HG02610 (cell line): ENCODE data around the gene WNT6.

Source experiments
- ATAC-seq: cut with Tn5 transposase; IDR thresholded peaks from one replicate; pipeline ENCODE4 v1.9.1; 2021; ENCODE audit warnings: mild to moderate bottlenecking, moderate library complexity; ENCODE audit not compliant: unreplicated experiment

WNT6 gene

DNA sequence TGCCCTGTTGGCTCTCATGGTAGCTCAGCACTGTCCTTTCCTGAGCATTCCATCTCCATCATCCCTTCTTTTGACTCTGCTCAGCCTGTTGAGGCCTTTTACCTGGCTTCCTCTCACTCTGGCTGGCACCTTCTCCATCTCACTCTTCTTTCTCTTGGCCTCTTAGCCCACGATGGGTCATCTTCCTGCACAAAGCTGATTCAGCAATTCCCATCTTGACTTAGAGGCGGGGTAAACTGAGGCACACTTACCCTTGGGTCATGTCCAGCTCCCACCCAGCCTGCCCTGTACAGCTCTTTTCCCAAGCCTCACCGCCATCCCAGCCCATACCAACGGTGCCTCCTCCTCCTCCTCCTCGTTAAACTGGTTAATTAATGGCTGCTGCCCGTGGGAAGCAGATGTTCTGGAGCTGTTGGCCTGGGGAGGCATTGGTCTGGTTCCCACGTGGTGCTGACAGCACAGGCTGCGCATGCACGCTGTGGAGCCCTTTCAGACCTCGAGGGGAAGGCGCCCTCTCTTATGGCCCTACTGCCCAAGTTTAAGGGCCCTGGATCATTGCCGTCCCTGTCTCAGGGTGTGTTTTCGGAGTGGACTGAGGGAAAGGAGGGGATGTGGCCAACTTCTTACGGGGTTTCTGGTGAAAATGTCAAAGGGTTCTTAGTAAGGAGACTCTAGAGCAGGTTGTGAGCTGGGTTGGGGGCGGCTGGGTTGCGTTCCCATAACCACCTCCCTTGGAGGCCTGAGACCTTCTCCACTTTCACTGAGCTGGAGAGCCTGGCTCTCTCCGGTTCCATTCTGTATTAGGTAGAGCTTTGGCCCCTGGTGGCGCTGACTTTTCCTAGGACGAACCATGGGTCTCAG is 31.9 kb downstream of the WNT6 start:
- no peak for ATAC-seq

DNA sequence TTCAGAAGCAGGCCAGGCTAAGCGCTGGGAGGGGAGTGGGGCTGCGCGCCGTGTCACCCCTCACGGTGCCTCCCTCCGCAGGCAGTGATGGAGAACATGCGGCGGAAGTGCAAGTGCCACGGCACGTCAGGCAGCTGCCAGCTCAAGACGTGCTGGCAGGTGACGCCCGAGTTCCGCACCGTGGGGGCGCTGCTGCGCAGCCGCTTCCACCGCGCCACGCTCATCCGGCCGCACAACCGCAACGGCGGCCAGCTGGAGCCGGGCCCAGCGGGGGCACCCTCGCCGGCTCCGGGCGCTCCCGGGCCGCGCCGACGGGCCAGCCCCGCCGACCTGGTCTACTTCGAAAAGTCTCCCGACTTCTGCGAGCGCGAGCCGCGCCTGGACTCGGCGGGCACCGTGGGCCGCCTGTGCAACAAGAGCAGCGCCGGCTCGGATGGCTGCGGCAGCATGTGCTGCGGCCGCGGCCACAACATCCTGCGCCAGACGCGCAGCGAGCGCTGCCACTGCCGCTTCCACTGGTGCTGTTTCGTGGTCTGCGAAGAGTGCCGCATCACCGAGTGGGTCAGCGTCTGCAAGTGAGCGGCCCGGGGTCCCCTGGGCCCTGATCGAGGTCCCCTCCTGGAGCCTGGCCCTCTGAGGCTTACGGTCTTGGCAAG is 33.2 kb downstream of the WNT6 start:
- ATAC-seq, result peak; percentile 44

DNA sequence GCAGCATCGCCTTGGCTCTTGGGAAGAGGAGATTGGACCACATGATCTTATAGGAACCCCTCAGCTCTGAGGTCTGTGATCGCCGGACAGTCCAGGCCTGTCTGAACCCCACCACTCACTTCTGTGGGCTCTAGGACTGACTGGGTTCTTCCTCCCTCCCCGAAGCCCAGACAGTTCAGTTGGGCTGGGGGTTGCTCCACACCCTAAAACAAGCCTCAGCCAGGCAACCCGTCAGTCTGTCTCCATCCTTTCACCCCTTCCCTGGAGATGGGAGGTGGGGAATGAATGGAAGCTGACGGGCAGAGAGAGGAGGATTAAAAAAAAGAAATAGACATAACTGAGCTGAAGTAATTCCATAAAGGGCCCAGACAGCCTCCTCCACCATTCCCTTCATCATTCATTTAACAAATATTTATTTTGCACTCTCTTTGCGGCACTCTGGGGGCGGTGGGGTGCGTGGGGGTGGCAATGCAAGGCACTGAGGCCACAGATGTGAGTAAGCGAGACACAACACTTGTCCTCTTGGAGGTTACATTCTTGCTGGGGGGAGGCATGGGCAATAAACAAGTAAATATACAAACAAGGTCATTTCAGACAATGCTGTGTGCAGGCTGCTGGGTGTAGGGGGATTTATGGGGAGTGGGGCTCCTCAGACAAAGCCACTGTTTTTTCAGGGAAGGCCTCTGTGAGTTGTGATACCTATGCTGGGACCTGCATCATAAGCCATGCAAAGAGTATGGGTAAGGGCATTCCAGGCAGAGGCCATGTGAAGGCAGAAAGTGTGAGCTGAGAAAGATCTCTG is 33.9 kb downstream of the WNT6 start:
- no peak for ATAC-seq

DNA sequence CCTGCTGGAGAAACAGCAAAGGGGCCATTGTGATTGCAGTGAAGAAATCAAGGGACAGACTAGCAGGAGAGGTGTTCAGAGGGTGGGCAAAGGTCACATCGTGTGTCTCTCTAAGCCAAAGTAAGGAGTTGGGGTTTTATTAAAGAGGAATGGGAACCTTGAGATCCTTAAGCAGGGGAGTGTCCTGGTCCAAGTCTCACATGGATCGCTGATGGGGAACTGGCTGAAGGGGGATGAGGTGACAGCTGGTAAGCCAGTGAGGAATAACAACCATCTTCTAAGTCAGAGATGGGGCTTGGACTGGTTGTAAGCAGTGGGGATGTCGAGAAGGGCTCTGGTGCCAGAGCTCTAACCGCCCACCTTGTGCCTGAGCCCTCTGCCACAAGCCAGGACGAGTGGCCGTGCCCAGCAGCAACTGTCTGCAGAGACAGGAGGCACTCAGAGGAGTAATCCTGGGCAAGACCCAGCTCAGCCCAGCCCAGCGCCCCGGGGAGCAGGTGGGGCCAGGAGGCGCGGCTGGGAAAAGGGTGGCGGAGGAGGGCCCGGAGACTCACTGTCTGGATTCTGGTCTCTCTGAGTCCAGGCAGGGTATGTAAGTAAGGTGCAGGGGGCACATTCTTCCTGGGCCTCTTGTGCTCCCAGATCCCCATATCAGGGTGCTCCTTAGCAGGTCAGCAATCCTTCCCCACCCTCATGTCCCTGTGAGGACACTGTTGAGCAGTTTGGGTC is 34.7 kb downstream of the WNT6 start:
- ATAC-seq, result no peak

DNA sequence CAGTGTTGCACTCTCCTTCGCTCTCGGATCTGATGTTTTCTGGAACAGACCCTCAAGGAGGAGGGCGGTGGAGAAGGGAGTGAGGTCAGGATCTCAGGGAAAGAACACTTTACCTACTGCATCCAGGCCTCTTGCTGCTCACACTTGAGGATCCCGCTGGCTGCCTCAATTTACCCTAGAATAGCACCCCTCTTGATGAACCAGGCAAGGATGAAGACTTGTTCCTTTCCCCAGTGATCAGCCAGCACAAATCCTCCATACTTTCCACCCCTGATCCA is 35.2 kb downstream of the WNT6 start:
- no peak for ATAC-seq

DNA sequence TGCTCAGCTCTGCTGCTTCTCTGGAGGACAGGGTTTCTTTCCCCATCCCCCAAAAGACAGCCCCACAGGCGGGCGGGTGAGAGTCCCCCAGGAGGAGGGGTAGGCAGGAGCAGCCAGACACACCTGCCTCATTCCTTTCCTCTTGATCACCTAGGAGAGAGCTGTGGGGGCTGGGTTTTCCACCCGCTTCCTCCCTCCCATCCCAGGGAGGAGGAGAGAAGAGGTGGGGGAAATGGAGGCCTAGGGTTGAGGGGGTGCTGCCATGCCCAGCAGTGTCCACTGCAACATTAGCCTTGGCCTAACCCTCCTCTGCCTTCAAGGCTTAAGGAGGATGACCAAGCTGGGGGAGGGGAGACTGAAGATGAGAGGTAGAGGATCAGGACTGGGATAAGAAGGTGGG is 35.7 kb downstream of the WNT6 start:
- no peak for ATAC-seq

DNA sequence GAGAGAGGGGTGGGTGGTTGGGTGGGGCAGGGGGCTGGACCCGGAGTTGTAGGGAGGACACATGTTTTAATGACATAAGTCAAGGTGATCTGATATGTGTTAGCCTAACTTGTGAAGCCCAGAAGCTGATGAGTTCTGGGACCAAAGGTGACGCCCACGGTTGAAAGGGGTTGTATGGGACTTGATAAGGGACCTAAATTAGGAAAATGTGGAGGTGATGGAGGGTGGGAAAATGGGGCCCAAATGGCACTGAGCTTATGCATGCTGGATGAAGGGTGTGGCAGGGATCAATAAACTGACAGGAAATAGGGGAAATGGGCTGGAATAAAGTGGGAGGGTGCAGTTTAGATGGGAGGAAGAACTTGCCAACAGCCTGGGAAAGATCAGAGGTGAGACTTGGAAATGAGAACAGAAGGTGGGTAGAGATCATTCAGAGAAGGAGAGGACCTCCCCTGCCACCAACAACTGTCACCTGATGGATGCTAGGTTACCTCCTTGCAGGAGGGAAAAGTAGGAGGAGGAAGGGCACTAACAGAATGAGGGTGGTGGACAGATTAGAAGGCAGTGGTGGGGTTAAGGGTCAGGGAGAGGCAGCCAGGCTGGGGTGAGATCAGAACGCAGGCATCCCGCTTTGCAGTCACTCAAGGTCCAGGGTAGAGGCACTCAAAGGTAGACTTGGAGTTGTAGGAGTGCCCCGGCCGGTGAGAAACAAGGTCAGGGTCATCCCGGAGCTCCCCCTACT is 36.3 kb downstream of the WNT6 start:
- ATAC-seq, result peak; percentile 12

DNA sequence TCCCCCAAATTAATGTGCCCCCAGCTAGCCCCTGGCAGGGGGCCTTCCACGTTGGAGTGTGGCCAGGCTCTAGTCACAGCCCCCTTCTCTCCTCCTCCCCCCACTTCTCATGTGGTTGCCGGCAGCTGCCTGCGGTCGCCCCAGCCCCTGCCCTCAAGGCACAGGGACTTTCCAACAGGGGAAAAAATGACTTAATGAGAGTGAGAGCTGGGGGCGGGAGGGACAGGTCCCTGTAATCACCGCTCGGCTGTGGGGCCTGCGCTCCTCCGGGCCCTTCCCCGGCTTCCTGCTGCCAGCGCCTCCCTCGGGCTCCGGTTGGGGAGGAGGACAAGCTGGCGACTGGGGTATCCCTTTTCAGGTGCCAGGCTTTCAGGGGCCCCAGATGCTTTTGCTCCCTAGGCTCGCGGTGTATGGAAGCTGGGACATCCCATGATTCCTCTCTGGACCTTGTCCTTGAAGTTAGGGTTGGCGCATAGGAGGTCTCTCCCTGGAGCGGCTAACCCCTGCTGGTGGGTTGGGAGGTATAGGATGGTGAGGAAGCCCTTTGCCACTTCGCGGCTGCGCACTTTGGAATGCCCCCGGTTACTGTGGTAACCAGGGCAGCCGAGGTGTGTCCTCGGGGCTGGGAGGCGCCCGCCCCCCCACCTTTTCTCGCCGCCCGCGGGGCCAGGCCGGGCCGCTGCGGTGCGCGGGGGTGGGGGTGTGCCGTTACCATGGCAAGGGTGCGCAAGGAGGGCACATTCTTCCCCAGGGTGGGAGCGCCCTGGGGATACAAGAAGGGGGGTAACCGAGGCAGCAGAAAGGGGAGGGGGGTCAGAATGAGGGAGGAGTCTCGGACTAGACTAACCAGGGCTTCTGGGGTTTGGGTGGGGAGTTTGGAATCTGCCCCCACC is 37.1 kb downstream of the WNT6 start:
- ATAC-seq, result peak; percentile 70

DNA sequence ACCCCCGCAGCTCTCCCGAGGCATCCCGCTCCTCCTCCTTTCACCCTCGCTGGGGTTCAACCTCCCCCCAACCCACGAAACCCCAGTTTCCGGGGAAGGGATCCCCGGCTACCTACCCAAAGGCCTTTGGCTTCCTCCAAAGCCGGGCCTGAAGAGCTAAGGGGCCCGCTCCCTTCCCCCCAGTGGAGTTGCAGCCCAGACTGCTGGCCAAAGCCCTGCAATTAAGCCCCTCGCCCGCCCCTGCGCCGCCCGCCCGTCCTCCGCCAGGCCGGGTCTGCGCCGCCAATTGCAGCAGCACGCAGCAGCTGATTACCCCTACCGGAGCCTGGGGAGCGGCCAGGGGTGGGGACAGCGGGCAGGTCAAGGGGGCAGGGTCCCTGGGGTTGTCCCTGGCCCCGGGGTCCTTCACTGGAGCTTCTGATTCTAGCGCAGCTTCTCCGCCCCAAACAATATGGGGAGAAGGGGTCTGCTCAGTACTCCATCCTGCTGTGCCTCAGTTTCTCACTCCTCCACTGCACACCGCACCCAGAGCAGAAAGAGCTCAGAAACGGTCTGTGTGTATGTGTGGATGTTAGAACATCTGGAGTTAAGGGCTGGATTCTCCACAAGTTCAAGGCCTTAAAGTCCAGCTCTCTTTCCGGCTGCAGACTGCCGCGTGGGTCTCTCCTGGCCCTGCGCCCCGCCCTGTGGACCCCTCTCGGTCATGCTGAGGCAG is 37.9 kb downstream of the WNT6 start:
- ATAC-seq, result no peak

DNA sequence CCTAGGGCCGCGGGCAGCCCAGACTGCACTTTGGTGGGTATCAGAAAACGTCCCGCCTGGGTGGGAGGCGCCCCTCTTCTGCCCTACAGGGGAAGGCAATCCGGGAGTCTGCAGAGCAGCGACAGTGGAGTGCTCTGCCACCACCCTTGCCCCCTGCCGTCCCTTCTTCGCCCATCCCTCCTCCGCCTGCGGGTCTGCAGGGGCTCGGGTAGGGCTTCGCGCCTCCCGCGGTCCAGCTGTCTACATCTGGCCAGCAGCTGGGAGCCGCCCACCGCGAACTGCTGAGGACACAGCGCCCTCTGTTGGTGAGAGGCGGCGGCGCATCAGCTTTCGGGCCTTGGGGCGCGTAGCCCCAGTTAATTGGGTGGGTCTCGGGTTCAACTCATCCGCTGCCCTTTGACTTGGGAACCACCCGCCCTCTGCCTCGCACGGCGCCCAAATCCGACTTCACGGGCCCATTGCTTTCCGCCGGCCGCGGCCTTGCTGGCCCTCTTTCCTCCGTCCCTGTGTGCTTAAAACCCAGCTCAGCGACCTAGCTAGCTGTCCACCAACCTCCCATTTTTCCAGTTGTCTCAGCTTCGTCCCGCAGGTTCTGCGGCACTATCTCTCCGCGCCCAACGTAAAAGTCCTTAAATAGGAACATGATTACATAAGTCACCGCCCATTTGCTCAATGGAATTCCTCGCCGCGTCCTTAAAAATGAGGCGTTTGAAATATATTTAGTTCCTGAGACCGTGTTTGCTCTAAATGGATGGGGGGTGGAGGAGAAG is 38.7 kb downstream of the WNT6 start:
- peak; percentile 31 for ATAC-seq

DNA sequence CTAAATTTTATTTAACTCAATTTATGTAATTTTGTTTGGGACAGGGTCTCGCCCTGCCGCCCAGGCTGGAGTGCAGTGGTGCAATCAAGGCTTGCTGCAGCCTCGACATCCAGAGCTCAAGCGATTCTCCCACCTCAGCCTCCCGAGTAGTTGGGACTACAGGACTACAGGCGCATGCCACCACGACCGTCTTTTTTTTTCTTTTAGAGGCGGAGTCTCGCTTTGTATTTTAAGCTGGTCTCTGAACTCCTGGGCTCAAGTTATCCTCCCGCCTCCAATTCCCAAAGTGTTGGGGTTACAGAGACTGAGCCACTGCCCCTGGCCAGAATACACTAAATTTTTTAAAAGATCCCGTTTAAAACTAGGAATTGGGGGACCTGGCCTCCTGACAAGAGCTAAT is 39.5 kb downstream of the WNT6 start:
- ATAC-seq, result no peak

DNA sequence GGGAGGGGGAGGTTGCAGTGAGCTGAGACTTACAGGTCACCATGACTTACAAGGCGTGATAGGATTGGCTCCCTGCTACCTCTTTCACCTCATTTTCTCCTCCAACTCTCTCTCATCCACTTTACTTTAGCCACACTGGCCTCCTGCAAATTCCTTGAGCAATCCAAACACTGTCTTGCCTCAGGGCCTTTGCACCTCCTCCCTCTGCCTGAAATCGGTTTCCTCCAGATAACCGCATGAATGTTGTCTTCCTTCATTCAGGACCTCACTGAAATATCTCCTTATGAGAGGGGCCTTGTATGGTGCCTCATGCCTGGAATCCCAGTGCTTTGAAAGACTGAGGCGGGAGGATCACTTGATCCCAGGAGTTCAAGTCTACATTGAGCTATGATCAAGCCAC is 42.8 kb downstream of the WNT6 start:
- no peak for ATAC-seq

DNA sequence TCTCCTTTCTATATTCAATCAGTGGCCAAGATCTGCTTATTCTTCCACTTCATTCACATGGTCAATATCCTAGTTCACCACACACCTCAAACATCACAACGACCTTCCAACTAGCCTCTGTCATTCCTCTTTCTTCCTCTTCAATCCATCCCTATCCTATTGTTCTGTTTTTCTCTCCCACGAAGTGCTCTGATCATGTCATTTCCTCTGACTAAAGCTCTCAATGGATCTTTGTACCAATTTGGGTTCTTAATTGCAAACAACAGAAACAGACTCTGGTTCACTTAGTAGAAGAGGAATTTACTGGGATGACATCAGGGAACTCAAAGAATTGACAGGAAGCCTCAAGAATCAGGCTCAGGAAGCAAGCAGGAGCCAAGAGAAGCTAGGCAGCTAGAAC is 44.6 kb downstream of the WNT6 start:
- no peak for ATAC-seq

DNA sequence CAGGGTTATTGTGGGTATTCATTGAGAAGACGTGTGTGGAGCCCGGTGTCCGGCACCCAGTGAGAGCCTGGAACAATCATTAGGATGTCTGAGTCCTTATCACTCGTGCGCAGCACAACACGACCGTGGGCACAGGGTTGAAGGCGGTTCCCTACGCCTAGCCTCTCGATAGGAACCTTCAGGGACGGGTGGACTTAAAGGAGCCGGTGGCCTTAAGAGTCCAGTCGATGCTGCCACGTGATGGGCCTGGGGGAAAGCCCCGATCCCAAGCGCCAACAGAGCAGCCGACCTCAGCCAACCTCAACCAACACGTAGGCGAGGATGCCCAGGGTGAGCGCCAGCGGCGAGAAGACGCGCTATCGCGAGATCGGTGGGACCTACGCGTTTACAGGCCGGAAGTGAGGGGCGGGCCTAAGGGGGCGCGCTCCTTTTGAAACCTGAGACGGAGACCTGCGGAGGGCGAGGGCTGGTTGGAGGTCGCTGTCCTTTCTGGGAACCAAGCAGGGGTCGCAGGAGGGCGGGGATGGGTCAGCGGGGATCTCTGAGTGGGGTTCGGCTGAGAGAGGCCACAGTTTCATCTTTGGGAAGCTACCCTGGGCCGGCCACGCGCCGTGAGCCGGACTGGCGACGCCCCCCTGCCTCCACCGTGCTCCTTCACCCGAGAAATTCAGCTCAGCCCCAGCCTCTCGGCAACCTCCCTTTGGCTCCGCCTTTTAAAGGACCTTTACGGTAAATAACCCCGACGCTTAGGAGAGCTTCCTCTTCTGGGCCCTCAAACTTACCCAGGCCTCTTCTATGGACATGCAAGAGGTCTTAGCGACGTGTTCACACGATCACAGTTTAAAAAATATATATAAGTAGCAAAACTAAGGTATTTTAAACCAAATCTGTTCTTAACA is 49.4 kb downstream of the WNT6 start:
- peak; percentile 92 for ATAC-seq

DNA sequence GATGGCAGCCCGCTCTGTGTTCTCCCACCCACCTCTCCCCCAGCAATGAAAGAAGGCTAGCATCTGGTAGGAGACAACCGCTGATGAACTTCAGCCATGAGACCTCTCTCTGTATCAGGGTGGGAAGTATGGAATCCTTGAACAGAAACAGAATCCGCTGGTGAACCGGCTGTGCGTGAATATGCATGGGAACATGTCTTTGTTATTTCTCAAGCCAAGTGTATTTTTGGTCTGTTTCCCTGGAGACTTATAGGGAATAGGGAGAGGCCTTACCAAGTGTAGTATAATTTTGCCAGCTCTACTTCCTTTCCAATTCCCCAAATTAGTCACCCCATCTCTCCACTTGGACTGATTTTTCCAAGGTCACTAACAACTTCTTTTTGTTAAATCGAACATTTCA is 51.1 kb downstream of the WNT6 start:
- ATAC-seq, result no peak

DNA sequence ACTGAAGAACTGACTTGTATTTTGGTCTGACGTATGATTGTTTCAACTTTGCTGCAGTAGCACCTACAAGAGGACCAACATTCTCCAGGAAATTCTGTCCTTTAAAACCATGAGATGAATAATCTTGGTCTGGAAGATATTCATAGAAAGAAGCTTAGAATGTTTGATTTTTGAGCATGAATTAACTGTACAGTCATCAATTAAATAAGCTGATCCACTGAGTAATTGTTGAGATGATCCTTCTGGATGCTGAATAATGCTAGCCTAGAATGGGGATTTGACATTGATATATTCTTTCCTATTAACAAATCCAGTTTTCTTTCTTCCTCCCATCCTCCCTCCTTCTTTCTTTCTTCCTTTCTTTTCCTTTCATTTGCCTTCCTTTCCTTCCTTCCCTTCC is 60.9 kb downstream of the WNT6 start:
- ATAC-seq, result no peak
